ENCODE results near the gene ZFX. TPM values are rescaled to one million over a fixed set of nuclear protein-coding genes. Genes with fewer than 3 reads are reported as not detected.
A peak's percentile ranks its signal among the peaks of the same experiment; 100 is the strongest.

ZFX gene
- 33.9 TPM for total RNA-seq (ENCODE audit: unreplicated experiment)
- long read RNA-seq, partial matches to known transcripts, result 0 of 2 reads
- long read RNA-seq, other reads (novel, unspliced or antisense), result 2 of 2 reads

- Mint-ChIP-seq H3K36me3 (ENCODE audit: unreplicated experiment) (no peaks in the 10 kb centered on the region), H3K4me3 (ENCODE audit: unreplicated experiment) (peak within 1 kb of the TSS; percentile 88), H3K27me3 (ENCODE audit: unreplicated experiment) (peaks cover 2% of the 10 kb centered on the region), H3K9me3 (ENCODE audit: unreplicated experiment) (peaks cover 4% of the 10 kb centered on the region), H3K27ac (ENCODE audit: unreplicated experiment) (peak within 1 kb of the TSS; percentile 87), H3K4me1 (ENCODE audit: low read depth, unreplicated experiment) (peaks cover 32% of the 10 kb centered on the region)
- no peak for TF ChIP-seq CTCF (IDR thresholded peaks at IDR 0.05; ENCODE audit: partially characterized antibody, unreplicated experiment)
- peak; percentile 59 for DNase-seq
These were observed at the start of gene ZFX for GRCh38 chrX:24149351-24150050. Gene ZFX, plus strand, starts transcription at chrX:24149729. Its CDS starts 23,014 bp downstream, at chrX:24172743.

GRCh38 chrX:24100713-24101112 is 48.8 kb upstream of the ZFX start:
- Mint-ChIP-seq H3K4me1 (ENCODE audit: low read depth, unreplicated experiment) (no peaks in the 10 kb centered on the region), H3K9me3 (ENCODE audit: unreplicated experiment) (no peaks in the 10 kb centered on the region), H3K27ac (ENCODE audit: unreplicated experiment) (no peak overlapping the region), H3K4me3 (ENCODE audit: unreplicated experiment) (no peak overlapping the region), H3K27me3 (ENCODE audit: unreplicated experiment) (no peaks in the 10 kb centered on the region), H3K36me3 (ENCODE audit: unreplicated experiment) (no peaks in the 10 kb centered on the region)
- no peak for DNase-seq
- no peak for TF ChIP-seq CTCF (IDR thresholded peaks at IDR 0.05; ENCODE audit: partially characterized antibody, unreplicated experiment)

- Mint-ChIP-seq H3K27me3 (ENCODE audit: unreplicated experiment) (no peaks in the 10 kb centered on the region), H3K9me3 (ENCODE audit: unreplicated experiment) (no peaks in the 10 kb centered on the region), H3K36me3 (ENCODE audit: unreplicated experiment) (no peaks in the 10 kb centered on the region), H3K27ac (ENCODE audit: unreplicated experiment) (no peak overlapping the region), H3K4me3 (ENCODE audit: unreplicated experiment) (no peak overlapping the region), H3K4me1 (ENCODE audit: low read depth, unreplicated experiment) (no peaks in the 10 kb centered on the region)
- no peak for DNase-seq
- no peak for TF ChIP-seq CTCF (IDR thresholded peaks at IDR 0.05; ENCODE audit: partially characterized antibody, unreplicated experiment)
These were observed 39.5 kb upstream of the ZFX start for GRCh38 chrX:24110069-24110468.

- TF ChIP-seq CTCF (IDR thresholded peaks at IDR 0.05; ENCODE audit: partially characterized antibody, unreplicated experiment), result no peak
- no peak for DNase-seq
- Mint-ChIP-seq H3K36me3 (ENCODE audit: unreplicated experiment) (no peaks in the 10 kb centered on the region), H3K27me3 (ENCODE audit: unreplicated experiment) (no peaks in the 10 kb centered on the region), H3K9me3 (ENCODE audit: unreplicated experiment) (no peaks in the 10 kb centered on the region), H3K27ac (ENCODE audit: unreplicated experiment) (no peak overlapping the region), H3K4me1 (ENCODE audit: low read depth, unreplicated experiment) (no peaks in the 10 kb centered on the region), H3K4me3 (ENCODE audit: unreplicated experiment) (no peak overlapping the region)
These were observed 36.3 kb upstream of the ZFX start for GRCh38 chrX:24113181-24113580.

GRCh38 chrX:24117258-24117657 is 32.3 kb upstream of the ZFX start:
- Mint-ChIP-seq H3K27me3 (ENCODE audit: unreplicated experiment) (no peaks in the 10 kb centered on the region), H3K27ac (ENCODE audit: unreplicated experiment) (no peak overlapping the region), H3K4me1 (ENCODE audit: low read depth, unreplicated experiment) (no peaks in the 10 kb centered on the region), H3K36me3 (ENCODE audit: unreplicated experiment) (no peaks in the 10 kb centered on the region), H3K9me3 (ENCODE audit: unreplicated experiment) (no peaks in the 10 kb centered on the region), H3K4me3 (ENCODE audit: unreplicated experiment) (no peak overlapping the region)
- no peak for DNase-seq
- no peak for TF ChIP-seq CTCF (IDR thresholded peaks at IDR 0.05; ENCODE audit: partially characterized antibody, unreplicated experiment)
